Trophoblast cell (in vitro differentiated cells and primary cell): ENCODE results near the gene DNM1.

Experiments used
- DNase-seq, 2 donors: peaks; one replicate each; pipeline ENCODE4 v3.0.0-alpha.2; 2016
- H2AFZ ChIP-seq: 2 replicates; pipeline ENCODE4 v1.6.1; 2013; ENCODE audit warnings: low read length, moderate library complexity, mild to moderate bottlenecking; ENCODE audit not compliant: insufficient read depth, poor library complexity
- H2AK5ac ChIP-seq: 2 replicates; pipeline ENCODE4 v1.6.1; 2013; ENCODE audit warnings: mild to moderate bottlenecking, low read length
- H2BK120ac ChIP-seq: 2 replicates; pipeline ENCODE4 v1.6.1; 2013; ENCODE audit warnings: low read length, mild to moderate bottlenecking, moderate library complexity; ENCODE audit not compliant: insufficient read depth, poor library complexity
- H2BK12ac ChIP-seq: 2 replicates; pipeline ENCODE4 v1.6.1; 2013; ENCODE audit warnings: mild to moderate bottlenecking, low read length, moderate library complexity
- H2BK5ac ChIP-seq: 2 replicates; pipeline ENCODE4 v1.6.1; 2013; ENCODE audit warnings: low read length, low read depth, moderate library complexity, mild to moderate bottlenecking; ENCODE audit not compliant: poor library complexity
- H3K14ac ChIP-seq: 2 replicates; pipeline ENCODE4 v1.6.1; 2013; ENCODE audit warnings: mild to moderate bottlenecking, low read length
- H3K18ac ChIP-seq: 2 replicates; pipeline ENCODE4 v1.6.1; 2013; ENCODE audit warnings: mild to moderate bottlenecking, low read length
- H3K23ac ChIP-seq: 2 replicates; pipeline ENCODE4 v1.6.1; 2013; ENCODE audit warnings: low read length
- H3K27ac ChIP-seq: 2 replicates; pipeline ENCODE4 v1.5.1; 2013; ENCODE audit warnings: low read depth, mild to moderate bottlenecking, inconsistent platforms, low read length, moderate library complexity
- H3K27me3 ChIP-seq: 2 replicates; pipeline ENCODE4 v1.6.1; 2013; ENCODE audit warnings: inconsistent platforms, mild to moderate bottlenecking, low read length, moderate library complexity; ENCODE audit not compliant: insufficient read depth
- H3K36me3 ChIP-seq, 2 experiments: 1 replicate in 1 of 2; 2 replicates in 1 of 2; pipeline ENCODE4 v1.6.1; 2013; ENCODE audit warnings: low read length in 2 of 2, mild to moderate bottlenecking in 2 of 2, moderate library complexity in 1 of 2; ENCODE audit not compliant: insufficient read depth in 2 of 2, control insufficient read depth in 1 of 2
- H3K4ac ChIP-seq: 2 replicates; pipeline ENCODE4 v1.6.1; 2013; ENCODE audit warnings: low read depth, mild to moderate bottlenecking, low read length, moderate library complexity
- H3K4me1 ChIP-seq, 2 experiments: 1 replicate in 1 of 2; 2 replicates in 1 of 2; pipeline ENCODE4 v1.6.1; 2013; ENCODE audit warnings: low read length in 2 of 2, mild to moderate bottlenecking in 2 of 2, moderate library complexity in 1 of 2; ENCODE audit not compliant: insufficient read depth in 2 of 2, control insufficient read depth in 1 of 2
- H3K4me2 ChIP-seq: 2 replicates; pipeline ENCODE4 v1.6.1; 2013; ENCODE audit warnings: inconsistent platforms, mild to moderate bottlenecking, low read length, moderate library complexity
- H3K4me3 ChIP-seq: 2 replicates; pipeline ENCODE4 v1.5.1; 2013; ENCODE audit warnings: mild to moderate bottlenecking, low read depth, low read length, inconsistent platforms
- H3K79me1 ChIP-seq: one replicate; pipeline ENCODE4 v1.6.1; 2013; ENCODE audit warnings: low read length
- H3K79me2 ChIP-seq: 2 replicates; pipeline ENCODE4 v1.6.1; 2013; ENCODE audit warnings: low read length, mild to moderate bottlenecking; ENCODE audit not compliant: control insufficient read depth, insufficient read depth, poor library complexity
- H3K9ac ChIP-seq: 2 replicates; pipeline ENCODE4 v1.6.1; 2013; ENCODE audit warnings: mild to moderate bottlenecking, low read length
- H3K9me3 ChIP-seq: 2 replicates; pipeline ENCODE4 v1.6.1; 2013; ENCODE audit warnings: low read depth, mild to moderate bottlenecking, control low read depth, inconsistent platforms, low read length; ENCODE audit not compliant: insufficient read depth
- H4K12ac ChIP-seq: 2 replicates; pipeline ENCODE4 v1.6.1; 2013; ENCODE audit warnings: low read depth, mild to moderate bottlenecking, low read length, moderate library complexity
- H4K8ac ChIP-seq: 2 replicates; pipeline ENCODE4 v1.6.1; 2013; ENCODE audit warnings: low read depth, mild to moderate bottlenecking, low read length, moderate library complexity
- H4K91ac ChIP-seq: one replicate; pipeline ENCODE4 v1.6.1; 2013; ENCODE audit warnings: low read depth, mild to moderate bottlenecking, low read length, moderate library complexity
- WGBS: extraction: QIAGEN DNeasy Blood & Tissue Kit; methylation state at CpG from one replicate; pipeline ENCODE4 v1.1.7; 2013; ENCODE audit warnings: missing lambda C conversion rate; ENCODE audit not compliant: insufficient read length, insufficient coverage; ENCODE audit errors: extremely low coverage; 5-methylcytosine and 5-hydroxymethylcytosine counted together

DNM1 gene

DNA sequence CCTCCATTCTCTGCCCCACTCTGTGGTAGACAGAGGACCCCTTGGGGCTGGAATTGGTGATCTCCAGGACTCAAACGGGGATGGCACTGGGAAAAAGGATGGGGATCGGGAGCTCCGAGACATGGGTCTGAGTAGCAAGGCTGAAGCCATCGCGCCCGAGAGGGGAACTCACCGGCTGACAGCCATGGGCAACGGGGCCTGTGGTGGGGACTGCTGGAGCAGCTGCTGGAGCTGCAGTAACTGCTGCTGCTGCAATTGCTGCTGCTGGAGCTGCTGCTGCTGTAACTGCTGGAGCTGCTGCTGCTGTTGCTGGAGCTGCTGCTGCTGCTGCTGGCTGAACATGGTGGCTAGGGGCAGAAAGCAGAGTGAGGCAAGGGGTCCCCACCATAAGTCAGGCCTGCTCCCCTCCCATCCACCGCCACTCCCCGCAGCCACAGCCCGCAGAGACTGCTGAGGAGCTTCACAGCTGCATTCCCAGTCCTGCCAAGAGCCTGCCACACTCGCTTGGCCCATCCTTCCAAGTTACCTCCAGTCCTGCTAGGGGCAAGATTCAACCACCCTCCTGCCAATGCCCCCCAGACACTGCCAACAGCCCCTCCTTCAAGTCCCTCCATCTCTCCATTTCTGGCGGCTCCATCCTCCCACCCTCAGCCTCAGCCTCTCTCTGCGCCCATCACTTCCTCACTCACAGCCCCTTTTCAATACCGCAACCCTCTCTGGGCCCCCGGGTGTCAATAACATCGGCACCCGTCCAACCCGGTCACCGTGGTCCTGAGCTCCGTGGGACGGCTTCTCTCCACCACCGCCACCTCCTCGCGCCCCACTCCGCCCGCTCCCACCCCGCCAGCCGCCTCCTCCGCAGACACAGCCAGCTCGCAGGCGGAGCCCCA, 12.4 kb upstream of the DNM1 start:
- peak overlapping the region; percentile 95 for H3K4me3 ChIP-seq
- peak overlapping the region; percentile 33 for H3K27ac ChIP-seq
- H2BK12ac ChIP-seq, result no peak overlapping the region
- H3K9ac ChIP-seq, result peak overlapping the region; percentile 88
- peak overlapping the region; percentile 75 for H4K91ac ChIP-seq
- no peak overlapping the region for H3K23ac ChIP-seq
- DNase-seq, result no peak
- peaks cover 12% of the 10 kb centered on the region for H3K79me2 ChIP-seq
- no CpG with 5 or more reads among the region's 32 CpGs for WGBS
- H3K9me3 ChIP-seq, result no peaks in the 10 kb centered on the region
- H4K12ac ChIP-seq, result peak overlapping the region; percentile 86
- H3K27me3 ChIP-seq, result no peaks in the 10 kb centered on the region
- peaks cover 13% of the 10 kb centered on the region for H3K79me1 ChIP-seq
- H2BK5ac ChIP-seq, result peak overlapping the region; percentile 64
- H2BK120ac ChIP-seq, result peak overlapping the region; percentile 36
- H3K4me1 ChIP-seq, result peaks cover 5 to 7% of the 10 kb centered on the region in 2 experiments
- H3K4ac ChIP-seq, result peak overlapping the region; percentile 91
- H2AK5ac ChIP-seq, result peak overlapping the region; percentile 90
- H3K36me3 ChIP-seq, result peaks cover 23 to 24% of the 10 kb centered on the region in 2 experiments
- peak overlapping the region; percentile 94 for H3K4me2 ChIP-seq
- peak overlapping the region; percentile 93 for H3K18ac ChIP-seq
- peak overlapping the region; percentile 100 for H2AFZ ChIP-seq
- peak overlapping the region; percentile 99 for H4K8ac ChIP-seq
- H3K14ac ChIP-seq, result peak overlapping the region; percentile 81

GRCh38 chr9:128191406-128192046, 11.7 kb upstream of the DNM1 start, which contains the start of gene CIZ1:
CIZ1 (minus strand) TSS chr9:128191572; CDS start chr9:128190857, 715 bp downstream.
- Histone ChIP-seq H3K4me1 (peaks cover 5 to 7% of the 10 kb centered on the region in 2 experiments), H2BK5ac (peak within 1 kb of the TSS; percentile 95), H3K36me3 (peaks cover 15 to 17% of the 10 kb centered on the region in 2 experiments), H4K12ac (peak within 1 kb of the TSS; percentile 86), H2BK120ac (peak within 1 kb of the TSS; percentile 98), H3K18ac (peak within 1 kb of the TSS; percentile 99), H3K27me3 (no peaks in the 10 kb centered on the region), H4K8ac (peak within 1 kb of the TSS; percentile 99), H3K79me2 (peaks cover 12% of the 10 kb centered on the region), H2AFZ (peak within 1 kb of the TSS; percentile 100), H3K9ac (peak within 1 kb of the TSS; percentile 92), H3K23ac (no peak within 1 kb of the TSS), H2BK12ac (peak within 1 kb of the TSS; percentile 61), H4K91ac (peak within 1 kb of the TSS; percentile 75), H3K27ac (peak within 1 kb of the TSS; percentile 33), H3K9me3 (no peaks in the 10 kb centered on the region), H3K4ac (peak within 1 kb of the TSS; percentile 91), H2AK5ac (peak within 1 kb of the TSS; percentile 90), H3K4me2 (peak within 1 kb of the TSS; percentile 94), H3K79me1 (peaks cover 13% of the 10 kb centered on the region), H3K14ac (peak within 1 kb of the TSS; percentile 98), H3K4me3 (peak within 1 kb of the TSS; percentile 95)
- no CpG with 5 or more reads among the region's 71 CpGs for WGBS
- DNase-seq, result peak; percentile 73 to 88

DNA sequence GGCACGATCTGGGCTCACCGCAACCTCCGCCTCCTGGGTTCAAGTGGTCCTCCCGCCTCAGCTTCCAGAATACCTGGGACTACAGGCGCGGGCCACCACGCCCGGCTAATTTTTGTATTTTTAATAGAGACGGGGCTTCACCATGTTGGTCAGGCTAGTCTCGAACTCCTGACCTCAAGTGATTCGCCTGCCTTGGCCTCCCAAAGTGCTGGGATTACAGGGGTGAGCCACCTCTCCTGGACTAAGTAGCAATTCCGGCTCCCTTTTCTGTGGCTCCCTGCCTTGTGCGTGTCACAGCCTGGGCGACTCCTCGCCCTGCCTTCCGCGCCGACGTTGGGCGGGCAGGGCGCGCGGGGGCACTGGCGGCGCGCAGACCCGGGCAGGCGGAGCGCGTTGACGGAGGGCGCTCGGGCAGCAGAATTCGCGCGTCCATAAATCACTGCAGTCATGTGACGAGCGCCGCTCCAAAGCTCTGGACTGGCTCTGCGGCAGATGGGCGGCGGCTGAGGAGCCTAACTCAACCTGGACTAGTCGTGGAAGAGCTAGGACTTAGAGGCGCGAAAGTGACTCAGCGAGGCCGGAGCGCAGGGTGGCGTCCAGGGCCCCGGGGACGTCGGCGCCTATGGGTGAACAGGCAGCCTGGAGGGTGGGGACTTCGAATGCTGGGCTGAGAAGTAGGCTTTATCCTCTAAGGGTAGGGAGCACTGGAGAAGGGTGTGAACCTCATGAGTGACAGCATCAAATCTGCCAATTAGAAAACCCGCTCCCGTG, 10.4 kb upstream of the DNM1 start:
- no peak overlapping the region for H3K14ac ChIP-seq

More for the DNA sequence above, 10.4 kb upstream of the DNM1 start:
- peak; percentile 94 to 95 for DNase-seq
- H3K36me3 ChIP-seq, result peaks cover 11 to 12% of the 10 kb centered on the region in 2 experiments
- no CpG with 5 or more reads among the region's 56 CpGs for WGBS
- no peak overlapping the region for H4K91ac ChIP-seq
- no peak overlapping the region for H4K8ac ChIP-seq
- H3K4ac ChIP-seq, result no peak overlapping the region
- H2BK120ac ChIP-seq, result no peak overlapping the region
- H2AK5ac ChIP-seq, result no peak overlapping the region
- no peaks in the 10 kb centered on the region for H3K27me3 ChIP-seq
- no peak overlapping the region for H2BK5ac ChIP-seq
- no peak overlapping the region for H3K4me3 ChIP-seq
- H3K79me2 ChIP-seq, result peaks cover 12% of the 10 kb centered on the region
- H3K23ac ChIP-seq, result no peak overlapping the region
- H3K4me1 ChIP-seq, result peaks cover 5 to 7% of the 10 kb centered on the region in 2 experiments
- H3K4me2 ChIP-seq, result no peak overlapping the region
- peaks cover 13% of the 10 kb centered on the region for H3K79me1 ChIP-seq
- peaks cover under 1% of the 10 kb centered on the region for H3K9me3 ChIP-seq
- no peak overlapping the region for H3K27ac ChIP-seq
- no peak overlapping the region for H4K12ac ChIP-seq
- no peak overlapping the region for H2AFZ ChIP-seq
- H2BK12ac ChIP-seq, result no peak overlapping the region
- no peak overlapping the region for H3K18ac ChIP-seq
- H3K9ac ChIP-seq, result no peak overlapping the region
